ENCODE results near the gene PRICKLE4.

Gene PRICKLE4

DNA sequence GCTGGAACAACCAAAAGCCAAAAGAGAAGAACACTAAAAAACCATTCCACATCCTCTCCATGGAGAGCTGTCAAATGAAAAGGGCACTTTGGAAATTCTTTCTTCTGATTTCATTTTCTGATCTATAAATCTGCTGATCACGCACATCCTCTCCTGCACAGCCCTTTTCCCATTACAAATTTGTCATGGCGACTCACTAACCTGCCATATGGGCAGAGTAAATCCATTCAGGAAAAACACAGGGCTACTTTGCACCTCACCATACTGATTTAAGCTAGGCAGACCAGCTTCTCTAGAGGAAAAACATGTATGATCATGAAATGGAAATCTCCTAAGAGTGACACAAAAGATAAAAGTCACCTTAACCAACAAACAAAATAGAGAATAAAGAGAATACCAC is 32.9 kb downstream of the PRICKLE4 start (continued):
- TF ChIP-seq ZNF768 (tag by site-specific recombination; IDR thresholded peaks at IDR 0.05): no peak
- no peak for TF ChIP-seq ZNF76 (tag by site-specific recombination; IDR thresholded peaks at IDR 0.05; ENCODE audit: borderline replicate concordance, low read depth)
- no peak for TF ChIP-seq ZNF239 (tag by site-specific recombination; IDR thresholded peaks at IDR 0.05)

DNA sequence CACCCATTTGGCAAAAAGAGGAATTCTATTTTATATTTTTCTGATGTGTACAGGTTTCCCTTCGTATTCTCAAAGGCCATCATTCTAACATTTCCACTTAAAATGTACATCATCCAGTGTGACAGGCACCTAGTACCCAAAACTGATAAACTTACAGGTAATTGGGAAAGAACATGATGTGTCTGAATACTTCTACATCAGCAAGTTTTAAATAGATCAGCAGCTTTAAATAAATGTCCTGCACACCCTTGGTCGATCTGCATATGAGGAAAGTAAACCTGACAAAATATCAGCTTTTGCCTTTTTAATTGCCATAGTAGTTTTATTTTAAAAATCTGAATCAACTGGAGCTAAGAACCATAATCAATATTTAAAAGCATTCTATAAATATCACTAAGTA is 33.4 kb downstream of the PRICKLE4 start:
- no peaks in the 10 kb centered on the region for H3K9me3 ChIP-seq (ENCODE audit: control insufficient read depth, insufficient read depth, low read depth, low read length)
- H3K36me3 ChIP-seq (ENCODE audit: control insufficient read depth in 2 of 2, insufficient read depth in 1 of 2, low read length in 2 of 2): no peaks in the 10 kb centered on the region
- no peaks in the 10 kb centered on the region for H3K4me1 ChIP-seq (ENCODE audit: control insufficient read depth, insufficient read depth, low read length)
- no peak overlapping the region for H3K4me3 ChIP-seq (ENCODE audit: low read depth, low read length)
- no peak for TF ChIP-seq ZNF610 (tag by site-specific recombination; IDR thresholded peaks at IDR 0.05; ENCODE audit: borderline replicate concordance)
- no peak for TF ChIP-seq ZNF514 (tag by site-specific recombination; IDR thresholded peaks at IDR 0.05)
- no peak for TF ChIP-seq ZBTB7A (tag by site-specific recombination; IDR thresholded peaks at IDR 0.05; ENCODE audit: low read depth)
- TF ChIP-seq ZSCAN16 (tag by site-specific recombination; IDR thresholded peaks at IDR 0.05): no peak
- no peak for TF ChIP-seq ZNF449 (tag by site-specific recombination; IDR thresholded peaks at IDR 0.05)
- no peak for TF ChIP-seq PRDM4 (tag by site-specific recombination; IDR thresholded peaks at IDR 0.05)
- TF ChIP-seq, protein P1, sequence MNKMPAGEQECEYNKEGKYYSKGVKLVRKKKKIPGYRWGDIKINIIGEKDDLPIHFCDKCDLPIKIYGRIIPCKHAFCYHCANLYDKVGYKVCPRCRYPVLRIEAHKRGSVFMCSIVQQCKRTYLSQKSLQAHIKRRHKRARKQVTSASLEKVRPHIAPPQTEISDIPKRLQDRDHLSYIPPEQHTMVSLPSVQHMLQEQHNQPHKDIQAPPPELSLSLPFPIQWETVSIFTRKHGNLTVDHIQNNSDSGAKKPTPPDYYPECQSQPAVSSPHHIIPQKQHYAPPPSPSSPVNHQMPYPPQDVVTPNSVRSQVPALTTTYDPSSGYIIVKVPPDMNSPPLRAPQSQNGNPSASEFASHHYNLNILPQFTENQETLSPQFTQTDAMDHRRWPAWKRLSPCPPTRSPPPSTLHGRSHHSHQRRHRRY (tag by site-specific recombination; IDR thresholded peaks at IDR 0.05): no peak
- TF ChIP-seq, protein P2, sequence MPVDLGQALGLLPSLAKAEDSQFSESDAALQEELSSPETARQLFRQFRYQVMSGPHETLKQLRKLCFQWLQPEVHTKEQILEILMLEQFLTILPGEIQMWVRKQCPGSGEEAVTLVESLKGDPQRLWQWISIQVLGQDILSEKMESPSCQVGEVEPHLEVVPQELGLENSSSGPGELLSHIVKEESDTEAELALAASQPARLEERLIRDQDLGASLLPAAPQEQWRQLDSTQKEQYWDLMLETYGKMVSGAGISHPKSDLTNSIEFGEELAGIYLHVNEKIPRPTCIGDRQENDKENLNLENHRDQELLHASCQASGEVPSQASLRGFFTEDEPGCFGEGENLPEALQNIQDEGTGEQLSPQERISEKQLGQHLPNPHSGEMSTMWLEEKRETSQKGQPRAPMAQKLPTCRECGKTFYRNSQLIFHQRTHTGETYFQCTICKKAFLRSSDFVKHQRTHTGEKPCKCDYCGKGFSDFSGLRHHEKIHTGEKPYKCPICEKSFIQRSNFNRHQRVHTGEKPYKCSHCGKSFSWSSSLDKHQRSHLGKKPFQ (tag by site-specific recombination; IDR thresholded peaks at IDR 0.05): no peak
- no peak for TF ChIP-seq ZNF214 (tag by site-specific recombination; IDR thresholded peaks at IDR 0.05; ENCODE audit: borderline replicate concordance)
- TF ChIP-seq ZNF391 (tag by site-specific recombination; IDR thresholded peaks at IDR 0.05; ENCODE audit: borderline replicate concordance, low read depth): no peak
- TF ChIP-seq ZNF747 (tag by site-specific recombination; IDR thresholded peaks at IDR 0.05): no peak
- no peak for TF ChIP-seq TCF7L2 (IDR thresholded peaks at IDR 0.05; ENCODE audit: borderline replicate concordance, low read depth, low read length)
- no peak for TF ChIP-seq PBX3 (CRISPR knock-in tag; IDR thresholded peaks at IDR 0.05)
- CTCF ChIA-PET: interaction anchor here (1.3 to 1.9 kb wide), 3 partner anchors 12 to 231 kb away, joined by 3 to 16 read pairs (median 3); no protein-coding TSS in a partner anchor
- H3K27ac ChIP-seq (ENCODE audit: extremely low read depth, low read depth, low read length): no peak overlapping the region
- POLR2A ChIA-PET: no interaction called here
